ENCODE data around the gene CLEC16A.

The CLEC16A gene

DNA sequence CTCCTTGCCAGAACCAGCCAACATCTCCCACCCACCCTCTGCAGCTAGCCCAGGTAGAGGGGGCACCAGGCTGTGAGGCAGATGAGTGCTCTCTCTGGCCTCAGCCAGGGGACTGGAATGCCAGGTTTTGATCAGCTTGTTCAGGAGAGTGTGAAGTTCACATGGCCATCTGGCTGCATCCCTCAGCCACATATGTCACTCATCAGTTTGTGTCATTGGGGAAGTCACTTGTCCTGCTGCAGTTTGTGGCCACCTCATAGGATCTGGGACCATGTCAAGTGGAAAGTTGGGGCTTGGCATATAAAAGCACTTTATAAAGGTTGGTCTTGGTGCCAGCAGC, 164.1 kb downstream of the CLEC16A start:
- TF ChIP-seq, protein P1, sequence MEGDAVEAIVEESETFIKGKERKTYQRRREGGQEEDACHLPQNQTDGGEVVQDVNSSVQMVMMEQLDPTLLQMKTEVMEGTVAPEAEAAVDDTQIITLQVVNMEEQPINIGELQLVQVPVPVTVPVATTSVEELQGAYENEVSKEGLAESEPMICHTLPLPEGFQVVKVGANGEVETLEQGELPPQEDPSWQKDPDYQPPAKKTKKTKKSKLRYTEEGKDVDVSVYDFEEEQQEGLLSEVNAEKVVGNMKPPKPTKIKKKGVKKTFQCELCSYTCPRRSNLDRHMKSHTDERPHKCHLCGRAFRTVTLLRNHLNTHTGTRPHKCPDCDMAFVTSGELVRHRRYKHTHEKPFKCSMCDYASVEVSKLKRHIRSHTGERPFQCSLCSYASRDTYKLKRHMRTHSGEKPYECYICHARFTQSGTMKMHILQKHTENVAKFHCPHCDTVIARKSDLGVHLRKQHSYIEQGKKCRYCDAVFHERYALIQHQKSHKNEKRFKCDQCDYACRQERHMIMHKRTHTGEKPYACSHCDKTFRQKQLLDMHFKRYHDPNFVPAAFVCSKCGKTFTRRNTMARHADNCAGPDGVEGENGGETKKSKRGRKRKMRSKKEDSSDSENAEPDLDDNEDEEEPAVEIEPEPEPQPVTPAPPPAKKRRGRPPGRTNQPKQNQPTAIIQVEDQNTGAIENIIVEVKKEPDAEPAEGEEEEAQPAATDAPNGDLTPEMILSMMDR (IDR thresholded peaks at IDR 0.05; ENCODE audit: low read depth, low read length): no peak
- in situ Hi-C loops (cut with HindIII; ENCODE audit: low sequenced_read_pairs): no loop called here
- no peak overlapping the region for H3K4me3 ChIP-seq (ENCODE audit: low read depth, low read length)
- DNase-seq (ENCODE audit: low read depth, low spot score): no peak

DNA sequence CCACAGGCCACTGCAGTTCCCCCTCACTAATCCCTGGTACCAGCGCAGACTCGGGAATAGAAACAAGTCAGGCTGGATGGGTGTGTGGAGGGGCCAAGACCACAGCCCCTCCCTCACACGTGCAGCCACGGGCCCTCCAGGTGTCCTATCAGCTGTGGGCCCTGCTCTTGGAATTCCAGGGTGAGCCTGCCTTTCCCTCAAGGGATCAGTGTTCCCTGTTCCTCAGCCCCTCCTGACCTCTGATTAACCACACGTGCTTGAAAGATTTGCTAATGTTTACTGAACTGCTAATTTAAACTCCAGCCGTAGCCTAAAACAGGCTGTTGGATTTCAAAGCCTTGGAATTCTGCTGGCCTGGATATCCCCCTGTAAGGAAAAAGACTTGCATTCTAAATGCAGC, 165.2 kb downstream of the CLEC16A start:
- H3K4me3 ChIP-seq (ENCODE audit: low read depth, low read length): no peak overlapping the region
- in situ Hi-C loops (cut with HindIII; ENCODE audit: low sequenced_read_pairs): no loop called here
- no peak for DNase-seq (ENCODE audit: low read depth, low spot score)
- TF ChIP-seq, protein P1 (IDR thresholded peaks at IDR 0.05; ENCODE audit: low read depth, low read length): no peak

DNA sequence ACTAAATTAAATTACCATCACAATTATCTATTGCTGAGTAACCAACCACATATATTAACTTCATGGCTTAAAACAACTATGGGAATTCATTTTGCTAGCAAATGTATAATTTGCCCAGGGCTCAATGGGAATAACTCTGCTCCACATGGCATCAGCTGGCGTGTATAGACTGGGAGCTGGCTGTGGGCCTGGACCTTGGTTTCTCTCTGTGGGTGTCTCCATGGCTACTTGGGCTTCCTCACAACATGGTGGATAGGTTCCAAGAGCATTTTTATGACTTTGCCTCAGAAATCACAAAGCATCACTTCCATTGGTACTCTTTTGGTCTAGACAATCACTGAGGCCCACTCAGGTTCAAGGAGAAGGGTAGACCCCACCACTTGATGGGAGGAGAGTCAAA, 166.8 kb downstream of the CLEC16A start:
- TF ChIP-seq, protein P1 (IDR thresholded peaks at IDR 0.05; ENCODE audit: low read depth, low read length): no peak
- DNase-seq (ENCODE audit: low read depth, low spot score): peak; percentile 18
- in situ Hi-C loops (cut with HindIII; ENCODE audit: low sequenced_read_pairs): no loop called here
- no peak overlapping the region for H3K4me3 ChIP-seq (ENCODE audit: low read depth, low read length)

DNA sequence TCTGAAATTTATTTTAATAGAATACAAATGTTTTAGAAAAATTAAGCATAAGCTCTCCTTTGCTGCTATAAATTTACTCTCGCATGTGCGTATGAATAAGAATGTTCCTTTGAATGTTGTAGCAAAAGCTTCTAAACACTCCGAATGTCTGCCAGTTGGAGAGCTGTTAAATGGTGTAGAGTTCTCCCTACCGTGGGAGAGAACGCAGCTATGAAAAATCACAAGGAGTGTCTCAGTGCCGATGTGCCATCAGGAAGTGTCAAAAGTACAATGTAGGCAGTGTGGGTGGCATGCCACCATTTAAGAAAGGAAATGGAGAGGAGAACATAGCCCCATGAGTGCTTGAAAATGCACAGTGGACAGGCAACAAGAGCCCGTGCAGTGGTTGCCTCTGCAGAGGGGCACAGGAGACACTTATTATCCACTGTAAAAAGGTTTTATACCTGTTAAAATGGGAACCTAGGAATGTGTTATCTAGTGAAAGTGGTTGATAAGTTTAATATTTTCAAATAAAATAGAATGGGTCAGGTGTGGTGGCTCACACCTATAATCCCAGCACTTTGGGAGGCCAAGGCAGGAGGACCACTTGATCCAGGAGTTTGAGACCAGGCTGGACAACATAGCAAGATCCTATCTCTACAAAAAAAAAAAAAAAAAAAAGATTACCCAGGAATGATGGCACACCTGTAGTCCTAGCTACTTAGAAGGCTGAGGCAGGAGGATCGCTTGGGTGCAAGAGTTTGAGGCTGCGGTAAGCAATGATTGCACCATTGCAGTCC, 167.7 kb downstream of the CLEC16A start:
- in situ Hi-C loops (cut with HindIII; ENCODE audit: low sequenced_read_pairs): no loop called here
- no peak for DNase-seq (ENCODE audit: low read depth, low spot score)
- TF ChIP-seq, protein P1 (IDR thresholded peaks at IDR 0.05; ENCODE audit: low read depth, low read length): no peak
- no peak overlapping the region for H3K4me3 ChIP-seq (ENCODE audit: low read depth, low read length)

DNA sequence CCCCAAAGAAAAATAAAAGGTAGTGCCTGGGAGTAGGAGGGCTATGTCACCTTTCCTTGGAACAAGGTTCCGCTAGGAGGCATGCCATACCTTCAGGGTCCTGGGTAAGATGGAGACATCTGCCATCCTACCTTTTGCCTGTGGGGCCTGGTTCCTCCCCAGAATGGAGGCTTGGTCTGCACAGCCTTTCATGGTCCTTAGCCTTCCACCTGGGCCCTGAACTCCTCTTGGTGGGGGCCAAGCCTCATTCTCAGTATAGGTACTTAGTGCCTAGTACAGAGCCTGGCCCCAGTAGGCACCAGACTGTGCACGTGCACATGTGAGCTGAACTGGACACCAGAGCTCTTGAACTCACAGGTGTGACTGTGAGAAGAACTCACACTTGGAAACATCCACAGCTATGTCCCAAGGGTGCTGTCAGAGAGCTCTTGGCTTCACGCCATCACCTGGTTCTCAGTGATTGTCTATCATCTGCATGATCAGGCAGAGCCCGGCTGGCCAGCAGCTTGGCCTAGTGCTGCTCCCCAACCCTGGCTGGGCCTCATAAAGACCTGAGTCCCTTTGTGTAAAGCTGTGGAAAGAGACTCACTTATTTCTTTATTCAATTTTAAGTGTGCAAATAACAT, 168.5 kb downstream of the CLEC16A start:
- H3K4me3 ChIP-seq (ENCODE audit: low read depth, low read length): no peak overlapping the region
- in situ Hi-C loops (cut with HindIII; ENCODE audit: low sequenced_read_pairs): no loop called here
- DNase-seq (ENCODE audit: low read depth, low spot score): no peak
- TF ChIP-seq, protein P1 (IDR thresholded peaks at IDR 0.05; ENCODE audit: low read depth, low read length): no peak

DNA sequence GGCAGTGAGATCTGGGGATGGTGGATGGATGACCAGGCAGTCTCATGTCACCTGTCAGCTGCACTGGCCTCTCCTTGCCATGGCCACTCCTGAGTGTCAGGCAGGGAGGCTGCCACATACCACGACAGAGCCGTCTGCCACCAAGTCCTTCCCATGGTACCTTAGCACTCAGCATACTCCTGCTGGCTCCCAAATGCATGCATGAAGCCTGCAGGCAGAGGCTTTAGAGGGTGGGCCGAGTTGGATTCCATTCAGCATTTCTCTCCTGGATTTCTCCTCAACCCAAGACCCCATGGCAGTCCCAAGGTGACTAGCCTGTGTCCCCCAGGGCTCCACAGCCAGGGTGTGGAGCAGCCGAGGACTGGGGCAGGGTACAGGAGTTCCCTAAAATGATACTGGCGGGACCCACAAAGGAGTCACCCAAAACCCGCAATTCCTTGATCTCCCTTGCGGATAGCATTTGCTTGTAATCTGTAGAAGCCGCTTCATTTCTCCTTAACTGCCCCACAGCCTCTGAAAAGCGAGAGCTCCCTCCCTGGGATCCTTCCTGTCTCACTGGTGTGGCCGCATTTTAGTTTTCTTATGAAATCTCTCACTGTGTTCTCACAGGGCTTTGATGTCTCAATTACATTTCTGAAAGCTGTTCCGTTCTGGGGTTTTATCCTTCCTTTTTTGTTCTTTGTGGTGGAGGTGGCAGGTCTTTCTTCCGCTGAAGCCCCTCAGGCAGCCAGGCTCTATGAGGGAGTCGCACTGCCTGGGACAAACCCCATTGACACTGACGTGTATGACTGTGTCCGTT, 170.2 kb downstream of the CLEC16A start:
- H3K4me3 ChIP-seq (ENCODE audit: low read depth, low read length): no peak overlapping the region
- TF ChIP-seq, protein P1 (IDR thresholded peaks at IDR 0.05; ENCODE audit: low read depth, low read length): no peak
- in situ Hi-C loops (cut with HindIII; ENCODE audit: low sequenced_read_pairs): no loop called here
- no peak for DNase-seq (ENCODE audit: low read depth, low spot score)
